WTC11 (cell line): ENCODE measurements around the gene ATF5. TPM values are rescaled to one million over a fixed set of nuclear protein-coding genes. Genes with fewer than 3 reads are reported as not detected.

Source experiments
- ATAC-seq: fragments of 200-7000 bp; cut with Tn5 transposase; 2 replicates; pipeline ENCODE4 v1.10.0; 2021; ENCODE audit warnings: mild to moderate bottlenecking, moderate library complexity
- CTCF ChIA-PET: fragments of 300-600 bp; sonication (Branson Sonifier 250); formaldehyde crosslinking; loops from one replicate; lab custom pipeline; 2021; ENCODE audit warnings: antibody characterized with exemption; lab: Charles Lee
- POLR2A ChIA-PET: fragments of 350-600 bp; sonication (Branson Sonifier 250); formaldehyde crosslinking; loops from one replicate; lab custom pipeline; 2021; ENCODE audit warnings: antibody characterized with exemption; lab: Charles Lee
- DNase-seq: peaks from one replicate; pipeline ENCODE4 v3.0.0; 2021; ENCODE audit warnings: low spot score
- H3K27ac Mint-ChIP-seq: 2 replicates; pipeline ENCODE4 v1.8.0; 2021; ENCODE audit warnings: mixed read lengths
- H3K27me3 Mint-ChIP-seq: 2 replicates; pipeline ENCODE4 v1.8.0; 2021; ENCODE audit warnings: low read depth, mild to moderate bottlenecking, moderate library complexity, mixed read lengths
- H3K36me3 Mint-ChIP-seq: 2 replicates; pipeline ENCODE4 v1.8.0; 2021; ENCODE audit warnings: mixed read lengths
- H3K4me1 Mint-ChIP-seq: 2 replicates; pipeline ENCODE4 v1.8.0; 2022; ENCODE audit warnings: mixed read lengths
- H3K4me3 Mint-ChIP-seq: 2 replicates; pipeline ENCODE4 v1.8.0; 2021; ENCODE audit warnings: mild to moderate bottlenecking, moderate library complexity, mixed read lengths
- H3K9me3 Mint-ChIP-seq: 2 replicates; pipeline ENCODE4 v1.8.0; 2021; ENCODE audit warnings: mixed read lengths
- AR ChIP-seq: fragments of 250-450 bp; sonication (Bioruptor Pico); IDR thresholded peaks from 2 replicates; pipeline ENCODE4 v1.9.0; 2021; ENCODE audit warnings: mild to moderate bottlenecking
- E2F1 ChIP-seq: sonication (generic); formaldehyde crosslinking; IDR thresholded peaks from 2 replicates; pipeline ENCODE4 v1.8.0; 2022; ENCODE audit warnings: mild to moderate bottlenecking, missing genetic modification reagents
- ELF4 ChIP-seq: sonication (generic); formaldehyde crosslinking; IDR thresholded peaks from 2 replicates; pipeline ENCODE4 v1.8.1; 2022; ENCODE audit warnings: low read depth, mild to moderate bottlenecking, moderate library complexity, missing genetic modification reagents
- FOXP4 ChIP-seq: sonication (generic); formaldehyde crosslinking; IDR thresholded peaks from 2 replicates; pipeline ENCODE4 v1.8.0; 2022; ENCODE audit warnings: mild to moderate bottlenecking, missing genetic modification reagents
- HMGA2 ChIP-seq: fragments of 250-450 bp; sonication (Bioruptor Pico); IDR thresholded peaks from 2 replicates; pipeline ENCODE4 v1.4.0; 2021; ENCODE audit warnings: mild to moderate bottlenecking, moderate library complexity
- IRF2 ChIP-seq: sonication (generic); formaldehyde crosslinking; IDR thresholded peaks from 2 replicates; pipeline ENCODE4 v1.8.0; 2022; ENCODE audit warnings: low read depth, missing genetic modification reagents, borderline replicate concordance
- JUN ChIP-seq: sonication (generic); formaldehyde crosslinking; IDR thresholded peaks from 2 replicates; pipeline ENCODE4 v1.8.0; 2023; ENCODE audit warnings: mild to moderate bottlenecking, missing genetic modification reagents
- OVOL2 ChIP-seq: fragments of 250-450 bp; sonication (Bioruptor Pico); IDR thresholded peaks from 2 replicates; pipeline ENCODE4 v1.9.0; 2021; ENCODE audit warnings: mild to moderate bottlenecking, borderline replicate concordance
- PREB ChIP-seq: sonication (generic); formaldehyde crosslinking; IDR thresholded peaks from 2 replicates; pipeline ENCODE4 v1.8.1; 2022; ENCODE audit warnings: mild to moderate bottlenecking, missing genetic modification reagents, moderate library complexity, borderline replicate concordance
- SOX15 ChIP-seq: fragments of 250-450 bp; sonication (Bioruptor Pico); IDR thresholded peaks from 2 replicates; pipeline ENCODE4 v1.9.0; 2021; ENCODE audit warnings: mild to moderate bottlenecking
- TEAD1 ChIP-seq: sonication (generic); formaldehyde crosslinking; IDR thresholded peaks from 2 replicates; pipeline ENCODE4 v1.8.0; 2022; ENCODE audit warnings: mild to moderate bottlenecking, missing genetic modification reagents
- USF1 ChIP-seq: sonication (generic); formaldehyde crosslinking; IDR thresholded peaks from 2 replicates; pipeline ENCODE4 v1.8.0; 2022; ENCODE audit warnings: mild to moderate bottlenecking, missing genetic modification reagents
- ZNF219 ChIP-seq: sonication (generic); formaldehyde crosslinking; IDR thresholded peaks from 2 replicates; pipeline ENCODE4 v1.8.0; 2023; ENCODE audit warnings: missing genetic modification reagents, mild to moderate bottlenecking, borderline replicate concordance
- ZNF263 ChIP-seq: sonication (generic); formaldehyde crosslinking; IDR thresholded peaks from 2 replicates; pipeline ENCODE4 v1.8.1; 2022; ENCODE audit warnings: low read depth, mild to moderate bottlenecking, moderate library complexity, missing genetic modification reagents
- ZNF425 ChIP-seq: fragments of 250-450 bp; sonication (Bioruptor Pico); conservative IDR thresholded peaks from 2 replicates; pipeline ENCODE4 v1.9.0; 2021; ENCODE audit warnings: mild to moderate bottlenecking
- ZNF512 ChIP-seq: sonication (generic); formaldehyde crosslinking; IDR thresholded peaks from 2 replicates; pipeline ENCODE4 v1.8.1; 2022; ENCODE audit warnings: missing genetic modification reagents, borderline replicate concordance
- ZNF532 ChIP-seq: fragments of 250-450 bp; sonication (Bioruptor Pico); IDR thresholded peaks from 2 replicates; pipeline ENCODE4 v1.9.0; 2021; ENCODE audit warnings: mild to moderate bottlenecking, borderline replicate concordance
- ZNF671 ChIP-seq: fragments of 250-450 bp; sonication (Bioruptor Pico); IDR thresholded peaks from 2 replicates; pipeline ENCODE4 v1.8.0; 2021; ENCODE audit warnings: mild to moderate bottlenecking
- total RNA-seq: library from RNA; stranded (reverse); gene quantifications from 3 replicates; pipeline ENCODE4 v1.2.3, GENCODE V29; 2021

ATF5 gene
- total RNA-seq, 1 experiment from 2014 or later, result 10.8 TPM

- peaks cover 33% of the 10 kb centered on the region for H3K36me3 Mint-ChIP-seq
- H3K4me3 Mint-ChIP-seq, result no peak overlapping the region
- TF ChIP-seq ZNF263 (CRISPR knock-in tag), result no peak
- TF ChIP-seq ZNF671 (CRISPR knock-in tag), result no peak
- no peak for TF ChIP-seq JUN (CRISPR knock-in tag)
- no peak for TF ChIP-seq SOX15
- TF ChIP-seq USF1 (CRISPR knock-in tag), result no peak
- no peak for TF ChIP-seq ZNF219 (CRISPR knock-in tag)
- TF ChIP-seq PREB (CRISPR knock-in tag), result no peak
- no peak for TF ChIP-seq FOXP4
- TF ChIP-seq ELF4 (CRISPR knock-in tag), result no peak
- TF ChIP-seq ZNF425, result no peak
- TF ChIP-seq HMGA2, result no peak
- TF ChIP-seq AR (CRISPR knock-in tag), result no peak
- TF ChIP-seq IRF2, result no peak
- CTCF ChIA-PET, result interaction anchor here (1.2 kb wide), 1 partner anchor 35 kb away, joined by 5 read pairs; no protein-coding TSS in a partner anchor
- no peak for DNase-seq
- H3K9me3 Mint-ChIP-seq, result no peaks in the 10 kb centered on the region
- no peak for ATAC-seq
- peaks cover 45% of the 10 kb centered on the region for H3K4me1 Mint-ChIP-seq
- POLR2A ChIA-PET, result no interaction called here
- H3K27ac Mint-ChIP-seq, result peak overlapping the region; percentile 53
- H3K27me3 Mint-ChIP-seq, result peaks cover 4% of the 10 kb centered on the region; the same call in 1 of the 2 replicates
Measured at GRCh38 chr19:49925486-49925885, 3.5 kb upstream of the ATF5 start.

- Mint-ChIP-seq H3K4me3 (no peak overlapping the region), H3K4me1 (peaks cover 40% of the 10 kb centered on the region), H3K27ac (no peak overlapping the region), H3K36me3 (peaks cover 31% of the 10 kb centered on the region), H3K27me3 (peaks cover 4% of the 10 kb centered on the region; the same call in 1 of the 2 replicates), H3K9me3 (no peaks in the 10 kb centered on the region)
- CTCF ChIA-PET, result no interaction called here
- POLR2A ChIA-PET, result no interaction called here
- ATAC-seq (no peak), DNase-seq (no peak)
- TF ChIP-seq ZNF512 (CRISPR knock-in tag), result no peak
- TF ChIP-seq OVOL2 (CRISPR knock-in tag), result no peak
- TF ChIP-seq ZNF532 (CRISPR knock-in tag), result no peak
- TF ChIP-seq E2F1, result no peak
- no peak for TF ChIP-seq USF1 (CRISPR knock-in tag)
- TF ChIP-seq TEAD1, result no peak
Measured at GRCh38 chr19:49926515-49926914, 2.5 kb upstream of the ATF5 start.
